ENCODE data around the gene TF. TPM values are rescaled to one million over a fixed set of nuclear protein-coding genes. Genes with fewer than 3 reads are reported as not detected.

The TF gene
- total RNA-seq, 1 donor from 2014 or later, result 0.34 TPM

DNA sequence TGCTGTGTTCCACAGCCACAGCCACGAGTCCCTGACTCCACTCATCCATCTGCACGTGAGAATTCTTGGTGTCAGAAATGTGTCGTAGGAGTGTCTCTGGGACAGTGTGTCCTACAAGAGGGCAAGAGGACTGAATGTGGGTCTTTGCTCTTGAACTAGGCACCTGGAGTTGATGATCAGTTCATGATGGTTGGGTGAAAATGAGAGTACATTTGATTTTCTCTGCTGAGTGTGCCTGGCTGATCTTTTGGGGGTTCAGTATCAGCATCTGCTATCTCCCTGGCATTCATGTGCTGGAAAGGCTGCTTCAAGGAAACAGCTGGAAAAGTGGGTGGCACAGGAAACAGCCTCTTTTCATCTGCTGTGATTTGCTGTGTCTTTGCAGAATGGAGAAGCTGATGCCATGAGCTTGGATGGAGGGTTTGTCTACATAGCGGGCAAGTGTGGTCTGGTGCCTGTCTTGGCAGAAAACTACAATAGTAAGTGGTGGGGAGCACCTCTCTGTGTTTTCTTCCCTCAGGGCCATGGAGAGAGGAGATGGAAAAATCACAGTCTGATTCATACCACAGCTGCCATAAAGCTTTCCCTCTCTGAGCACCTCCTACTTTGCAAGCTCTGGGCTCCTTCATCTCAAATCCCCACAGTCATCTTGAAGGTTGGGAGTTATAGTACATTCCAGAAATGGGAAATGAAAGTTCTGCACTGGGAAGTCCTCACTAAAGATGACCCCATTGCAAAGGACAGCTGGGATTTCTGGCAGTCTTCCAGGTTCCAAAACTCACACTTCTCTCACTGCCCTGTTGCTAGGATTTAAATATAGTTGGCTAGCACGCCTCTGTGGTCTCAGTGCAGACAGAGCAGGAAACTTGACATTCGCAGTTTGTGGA, 17.8 kb downstream of the TF start:
- H3K36me3 Mint-ChIP-seq (ENCODE audit: low read depth, unreplicated experiment), result no peaks in the 10 kb centered on the region
- no peak overlapping the region for H3K9ac ChIP-seq (ENCODE audit: low read length)

DNA sequence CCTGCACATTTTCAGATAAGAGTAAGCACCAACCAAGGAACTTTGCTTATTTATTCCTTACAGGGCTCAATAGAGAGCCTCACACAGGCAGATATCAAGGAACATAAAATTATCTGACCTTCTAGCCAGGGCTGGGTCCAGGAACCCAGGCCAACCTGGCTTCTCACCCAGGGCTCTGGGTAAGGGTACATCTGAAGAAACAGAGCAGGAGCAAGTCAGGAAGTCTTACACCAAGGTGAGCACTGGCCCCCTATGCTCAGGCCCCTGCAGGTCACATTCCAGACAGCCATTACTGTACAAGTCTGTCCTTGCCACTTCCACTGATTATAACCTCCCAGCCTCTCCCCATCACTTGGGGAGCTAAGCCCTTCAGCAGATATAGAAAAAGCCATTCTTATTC, 19.1 kb downstream of the TF start:
- peaks cover 25% of the 10 kb centered on the region for H3K27me3 Mint-ChIP-seq (ENCODE audit: low read depth, unreplicated experiment)
- no peaks in the 10 kb centered on the region for H3K36me3 ChIP-seq (ENCODE audit: insufficient read depth, low read length)
- H3K9me3 Mint-ChIP-seq (ENCODE audit: unreplicated experiment), result no peaks in the 10 kb centered on the region
- DNase-seq (ENCODE audit: low read depth) (no peak), FAIRE-seq (no peak)
- no peak overlapping the region for H2AFZ ChIP-seq (ENCODE audit: low read depth, low read length)
- H4K20me1 ChIP-seq (ENCODE audit: insufficient read depth, low read length), result no peaks in the 10 kb centered on the region
- H3K4me1 ChIP-seq (ENCODE audit: insufficient read depth, low read length), result no peaks in the 10 kb centered on the region
- peaks cover 4% of the 10 kb centered on the region for H3K27me3 ChIP-seq (ENCODE audit: insufficient read depth, low read length)
- H3K4me2 ChIP-seq (ENCODE audit: low read length), result no peak overlapping the region
- no peak overlapping the region for H3K27ac Mint-ChIP-seq (ENCODE audit: unreplicated experiment)
- H3K4me3 ChIP-seq (ENCODE audit: insufficient read depth, low read depth, low read length), result no peak overlapping the region
- H3K36me3 Mint-ChIP-seq (ENCODE audit: low read depth, unreplicated experiment), result no peaks in the 10 kb centered on the region
- peaks cover 5% of the 10 kb centered on the region for H3K4me1 Mint-ChIP-seq (ENCODE audit: low read depth, unreplicated experiment)
- no peak overlapping the region for H3K4me3 Mint-ChIP-seq (ENCODE audit: unreplicated experiment)
- no peaks in the 10 kb centered on the region for H3K9me3 ChIP-seq (ENCODE audit: insufficient read depth, low read depth, low read length)
- TF ChIP-seq, protein P1, sequence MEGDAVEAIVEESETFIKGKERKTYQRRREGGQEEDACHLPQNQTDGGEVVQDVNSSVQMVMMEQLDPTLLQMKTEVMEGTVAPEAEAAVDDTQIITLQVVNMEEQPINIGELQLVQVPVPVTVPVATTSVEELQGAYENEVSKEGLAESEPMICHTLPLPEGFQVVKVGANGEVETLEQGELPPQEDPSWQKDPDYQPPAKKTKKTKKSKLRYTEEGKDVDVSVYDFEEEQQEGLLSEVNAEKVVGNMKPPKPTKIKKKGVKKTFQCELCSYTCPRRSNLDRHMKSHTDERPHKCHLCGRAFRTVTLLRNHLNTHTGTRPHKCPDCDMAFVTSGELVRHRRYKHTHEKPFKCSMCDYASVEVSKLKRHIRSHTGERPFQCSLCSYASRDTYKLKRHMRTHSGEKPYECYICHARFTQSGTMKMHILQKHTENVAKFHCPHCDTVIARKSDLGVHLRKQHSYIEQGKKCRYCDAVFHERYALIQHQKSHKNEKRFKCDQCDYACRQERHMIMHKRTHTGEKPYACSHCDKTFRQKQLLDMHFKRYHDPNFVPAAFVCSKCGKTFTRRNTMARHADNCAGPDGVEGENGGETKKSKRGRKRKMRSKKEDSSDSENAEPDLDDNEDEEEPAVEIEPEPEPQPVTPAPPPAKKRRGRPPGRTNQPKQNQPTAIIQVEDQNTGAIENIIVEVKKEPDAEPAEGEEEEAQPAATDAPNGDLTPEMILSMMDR (IDR thresholded peaks at IDR 0.05; ENCODE audit: insufficient read depth, low read depth, low read length), result no peak
- no peak for TF ChIP-seq EZH2 (IDR thresholded peaks at IDR 0.05; ENCODE audit: insufficient read depth, low read length)
- no peak overlapping the region for H3K27ac ChIP-seq (ENCODE audit: low read depth, low read length)
- no peaks in the 10 kb centered on the region for H3K79me2 ChIP-seq (ENCODE audit: insufficient read depth, low read length)
- H3K9ac ChIP-seq (ENCODE audit: low read length), result no peak overlapping the region

More for the DNA sequence above, 17.8 kb downstream of the TF start:
- peaks cover 6% of the 10 kb centered on the region for H3K27me3 ChIP-seq (ENCODE audit: insufficient read depth, low read length)
- H3K9me3 ChIP-seq (ENCODE audit: insufficient read depth, low read depth, low read length), result no peaks in the 10 kb centered on the region
- no peak overlapping the region for H3K4me3 Mint-ChIP-seq (ENCODE audit: unreplicated experiment)
- DNase-seq (ENCODE audit: low read depth), result no peak
- H3K27me3 Mint-ChIP-seq (ENCODE audit: low read depth, unreplicated experiment), result peaks cover 27% of the 10 kb centered on the region
- H3K4me1 ChIP-seq (ENCODE audit: insufficient read depth, low read length), result no peaks in the 10 kb centered on the region
- H3K4me2 ChIP-seq (ENCODE audit: low read length), result no peak overlapping the region
- no peaks in the 10 kb centered on the region for H3K79me2 ChIP-seq (ENCODE audit: insufficient read depth, low read length)
- H3K4me1 Mint-ChIP-seq (ENCODE audit: low read depth, unreplicated experiment), result peaks cover 5% of the 10 kb centered on the region
- FAIRE-seq, result no peak
- H3K27ac Mint-ChIP-seq (ENCODE audit: unreplicated experiment), result no peak overlapping the region
- H2AFZ ChIP-seq (ENCODE audit: low read depth, low read length), result no peak overlapping the region
- H3K4me3 ChIP-seq (ENCODE audit: insufficient read depth, low read depth, low read length), result no peak overlapping the region
- no peaks in the 10 kb centered on the region for H4K20me1 ChIP-seq (ENCODE audit: insufficient read depth, low read length)
- H3K27ac ChIP-seq (ENCODE audit: low read depth, low read length), result no peak overlapping the region
- H3K36me3 ChIP-seq (ENCODE audit: insufficient read depth, low read length), result no peaks in the 10 kb centered on the region
- TF ChIP-seq, protein P1 (IDR thresholded peaks at IDR 0.05; ENCODE audit: insufficient read depth, low read depth, low read length), result no peak
- TF ChIP-seq EZH2 (IDR thresholded peaks at IDR 0.05; ENCODE audit: insufficient read depth, low read length), result no peak
- no peaks in the 10 kb centered on the region for H3K9me3 Mint-ChIP-seq (ENCODE audit: unreplicated experiment)

DNA sequence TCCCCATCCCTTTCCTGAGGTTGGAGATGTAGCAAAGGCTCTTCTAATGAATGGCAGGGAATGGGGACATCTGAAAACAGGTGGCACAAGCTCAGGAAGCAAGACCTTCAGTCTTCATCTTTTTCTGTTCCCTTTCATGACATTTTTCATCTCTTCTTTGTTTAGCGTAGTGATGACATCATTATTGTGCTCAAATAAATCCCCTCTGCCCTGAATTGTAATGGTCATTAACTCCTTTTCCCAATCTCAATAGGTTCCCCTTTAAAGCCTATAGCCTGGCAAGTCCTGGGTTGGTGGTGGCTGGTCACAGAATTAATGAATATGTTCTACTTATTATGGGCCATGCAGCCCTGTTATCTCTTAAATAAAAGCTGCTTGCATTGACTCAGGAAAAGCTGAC, 21.4 kb downstream of the TF start:
- H3K27ac Mint-ChIP-seq (ENCODE audit: unreplicated experiment), result no peak overlapping the region
- Histone ChIP-seq H3K36me3 (ENCODE audit: insufficient read depth, low read length) (no peaks in the 10 kb centered on the region), H4K20me1 (ENCODE audit: insufficient read depth, low read length) (no peaks in the 10 kb centered on the region), H3K9ac (ENCODE audit: low read length) (no peak overlapping the region), H3K27ac (ENCODE audit: low read depth, low read length) (no peak overlapping the region), H3K79me2 (ENCODE audit: insufficient read depth, low read length) (no peaks in the 10 kb centered on the region), H3K4me1 (ENCODE audit: insufficient read depth, low read length) (no peaks in the 10 kb centered on the region), H3K4me2 (ENCODE audit: low read length) (no peak overlapping the region), H3K9me3 (ENCODE audit: insufficient read depth, low read depth, low read length) (no peaks in the 10 kb centered on the region), H2AFZ (ENCODE audit: low read depth, low read length) (no peak overlapping the region), H3K4me3 (ENCODE audit: insufficient read depth, low read depth, low read length) (no peak overlapping the region), H3K27me3 (ENCODE audit: insufficient read depth, low read length) (peaks cover 2% of the 10 kb centered on the region)
- H3K4me1 Mint-ChIP-seq (ENCODE audit: low read depth, unreplicated experiment), result peaks cover 5% of the 10 kb centered on the region
- peaks cover 1% of the 10 kb centered on the region for H3K9me3 Mint-ChIP-seq (ENCODE audit: unreplicated experiment)
- no peak overlapping the region for H3K4me3 Mint-ChIP-seq (ENCODE audit: unreplicated experiment)
- TF ChIP-seq, protein P1 (IDR thresholded peaks at IDR 0.05; ENCODE audit: insufficient read depth, low read depth, low read length), result no peak
- no peak for TF ChIP-seq EZH2 (IDR thresholded peaks at IDR 0.05; ENCODE audit: insufficient read depth, low read length)
- FAIRE-seq (no peak), DNase-seq (ENCODE audit: low read depth) (no peak)
- peaks cover 21% of the 10 kb centered on the region for H3K27me3 Mint-ChIP-seq (ENCODE audit: low read depth, unreplicated experiment)
- H3K36me3 Mint-ChIP-seq (ENCODE audit: low read depth, unreplicated experiment), result no peaks in the 10 kb centered on the region

Data from astrocyte (in vitro differentiated cells and primary cell).